SJSA1 (cell line): ENCODE measurements around the gene SLC10A7. TPM values are rescaled to one million over a fixed set of nuclear protein-coding genes. Genes with fewer than 3 reads are reported as not detected.
A peak's percentile ranks its signal among the peaks of the same experiment; 100 is the strongest.

Experiments used
- DNase-seq, 2 experiments: peaks; one replicate each; pipeline ENCODE4 v3.0.0-alpha.2; 2015 to 2020; ENCODE audit warnings: low spot score in 2 of 2, low read depth in 1 of 2
- H3K27ac ChIP-seq: fragments of 250-450 bp; sonication (Bioruptor Pico); 2 replicates; pipeline ENCODE4 v1.5.1; 2020; ENCODE audit warnings: mild to moderate bottlenecking, moderate library complexity
- H3K27me3 ChIP-seq: fragments of 250-450 bp; sonication (Bioruptor Pico); replicated peaks from 2 replicates; pipeline ENCODE4 v1.5.1; 2020; ENCODE audit warnings: mild to moderate bottlenecking, moderate library complexity
- H3K36me3 ChIP-seq: fragments of 250-450 bp; sonication (Bioruptor Pico); 2 replicates; pipeline ENCODE4 v1.5.1; 2020; ENCODE audit warnings: mild to moderate bottlenecking
- H3K4me1 ChIP-seq: fragments of 250-450 bp; sonication (Bioruptor Pico); replicated peaks from 2 replicates; pipeline ENCODE4 v1.6.1; 2021; ENCODE audit warnings: mild to moderate bottlenecking
- H3K4me3 ChIP-seq: fragments of 250-450 bp; sonication (Bioruptor Pico); 2 replicates; pipeline ENCODE4 v1.5.1; 2020; ENCODE audit warnings: mild to moderate bottlenecking
- H3K9me3 ChIP-seq: fragments of 250-450 bp; sonication (Bioruptor Pico); replicated peaks from 2 replicates; pipeline ENCODE4 v1.5.1; 2020; ENCODE audit warnings: mild to moderate bottlenecking
- total RNA-seq: library from RNA; depleted of rRNA; stranded (reverse); fragments of >200 nt; shearing (Covaris generic); gene quantifications from 2 replicates; pipeline ENCODE4 v1.2.3, GENCODE V29; 2014

The SLC10A7 gene
- total RNA-seq, 1 experiment from 2014 or later = 13.8 TPM

DNA sequence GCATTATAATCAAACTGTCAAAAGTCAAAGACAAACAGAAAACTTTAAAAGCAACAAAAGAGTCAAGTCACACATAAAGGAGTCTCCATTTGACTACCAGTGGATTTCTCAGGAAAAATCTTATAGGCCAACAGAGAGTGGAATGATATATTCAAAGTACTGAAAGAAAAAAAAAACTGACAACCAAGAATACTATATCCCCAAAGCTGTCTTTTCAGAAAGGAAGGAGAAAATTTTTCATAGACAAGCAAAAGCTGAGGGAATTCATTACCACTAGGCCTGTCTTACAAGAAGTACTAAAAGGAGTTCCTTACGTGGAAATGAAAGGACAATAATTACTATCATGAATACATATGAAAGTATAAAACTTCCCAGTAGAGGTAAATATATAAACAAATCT, 39.0 kb downstream of the SLC10A7 start:
- H3K27me3 ChIP-seq = no peaks in the 10 kb centered on the region
- no peak for DNase-seq
- no peak overlapping the region for H3K27ac ChIP-seq
- H3K36me3 ChIP-seq = no peaks in the 10 kb centered on the region
- H3K4me1 ChIP-seq = no peaks in the 10 kb centered on the region
- H3K9me3 ChIP-seq = no peaks in the 10 kb centered on the region
- H3K4me3 ChIP-seq = no peak overlapping the region

DNA sequence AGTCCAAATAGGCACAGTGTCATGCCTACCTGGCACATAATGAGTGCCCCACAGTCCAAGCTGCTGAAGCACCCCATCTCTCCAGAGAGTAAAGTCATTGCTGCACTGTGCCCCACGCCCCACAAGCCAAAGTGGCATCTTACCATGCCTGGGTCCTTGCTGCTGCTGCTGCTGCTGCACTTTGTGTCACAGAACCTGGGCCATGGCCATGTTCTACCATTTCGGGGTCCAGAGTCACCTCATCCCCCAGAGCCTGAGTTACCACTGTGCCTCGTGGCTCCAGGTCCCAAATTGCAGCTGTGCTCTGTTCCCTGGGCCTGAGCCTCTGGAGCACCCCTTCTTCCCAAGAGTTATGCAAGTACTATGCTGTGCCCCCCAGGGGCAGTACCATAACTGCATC, 40.5 kb downstream of the SLC10A7 start:
- DNase-seq = no peak
- Histone ChIP-seq H3K27ac (no peak overlapping the region), H3K27me3 (no peaks in the 10 kb centered on the region), H3K36me3 (no peaks in the 10 kb centered on the region), H3K4me1 (no peaks in the 10 kb centered on the region), H3K9me3 (no peaks in the 10 kb centered on the region), H3K4me3 (no peak overlapping the region)

DNA sequence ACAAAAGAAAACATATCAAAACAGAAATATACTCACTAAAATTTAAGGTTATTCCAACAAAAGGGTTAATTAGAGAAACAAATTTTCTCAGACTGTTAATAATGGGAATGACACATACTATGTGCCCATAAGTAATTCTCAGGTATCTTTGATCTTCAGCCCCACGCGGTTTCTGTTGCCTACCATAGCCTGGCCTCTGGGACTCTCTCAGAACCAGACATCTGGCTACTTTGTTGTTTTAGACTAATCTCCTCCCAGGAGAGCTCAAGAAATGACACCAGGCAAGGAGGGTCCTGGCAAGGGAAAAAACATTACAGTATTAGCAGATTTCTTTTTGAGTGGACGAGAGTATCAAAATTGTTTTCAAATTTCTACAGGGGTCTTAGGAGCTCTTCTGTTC, 43.7 kb downstream of the SLC10A7 start:
- H3K27ac ChIP-seq = no peak overlapping the region
- H3K4me3 ChIP-seq = no peak overlapping the region
- no peak for DNase-seq
- H3K27me3 ChIP-seq = no peaks in the 10 kb centered on the region
- no peaks in the 10 kb centered on the region for H3K4me1 ChIP-seq
- no peaks in the 10 kb centered on the region for H3K9me3 ChIP-seq
- H3K36me3 ChIP-seq = no peaks in the 10 kb centered on the region

DNA sequence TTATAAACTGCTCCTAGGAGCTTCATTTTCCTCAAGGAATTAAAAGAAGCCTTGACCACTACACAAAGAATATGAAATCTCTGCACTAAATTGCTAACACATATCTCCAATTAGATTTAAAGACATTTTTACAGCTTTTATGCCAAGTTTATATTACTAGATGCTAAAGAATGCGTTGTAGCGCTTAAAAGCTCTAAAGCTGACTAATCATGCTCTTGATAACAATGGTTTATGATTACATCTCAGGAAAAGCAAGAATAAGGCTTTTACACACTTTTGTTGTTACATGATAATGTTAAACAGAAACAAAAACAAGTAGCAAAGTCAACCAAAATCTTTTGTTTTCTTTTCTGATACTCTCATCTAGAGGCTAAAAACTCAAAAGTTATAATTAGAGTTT, 44.7 kb downstream of the SLC10A7 start:
- H3K4me1 ChIP-seq = no peaks in the 10 kb centered on the region
- H3K9me3 ChIP-seq = no peaks in the 10 kb centered on the region
- H3K36me3 ChIP-seq = no peaks in the 10 kb centered on the region
- no peak overlapping the region for H3K27ac ChIP-seq
- no peak overlapping the region for H3K4me3 ChIP-seq
- DNase-seq = peak in 1 of 2 experiments; percentile 19
- H3K27me3 ChIP-seq = no peaks in the 10 kb centered on the region

DNA sequence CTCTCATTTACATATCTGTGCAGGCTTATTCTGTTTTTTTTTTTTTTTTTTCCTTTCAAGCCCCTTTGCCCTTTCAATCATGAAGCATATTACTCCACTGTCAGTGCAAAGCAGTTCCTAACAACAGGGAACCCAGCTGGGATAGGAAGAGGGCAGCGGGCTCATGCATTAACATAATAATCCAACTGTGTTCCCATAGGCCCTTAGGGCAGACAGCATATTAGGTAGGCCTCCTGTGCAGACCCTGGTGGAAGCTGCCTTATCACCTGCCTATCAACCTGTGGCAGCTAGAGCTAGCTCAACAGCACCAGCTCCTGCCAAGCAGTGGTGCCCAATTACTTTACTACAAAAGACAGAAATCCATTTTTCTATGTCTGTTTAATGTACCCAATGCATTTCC, 49.3 kb downstream of the SLC10A7 start:
- DNase-seq = no peak
- H3K27ac ChIP-seq = no peak overlapping the region
- H3K27me3 ChIP-seq = no peaks in the 10 kb centered on the region
- no peaks in the 10 kb centered on the region for H3K9me3 ChIP-seq
- no peaks in the 10 kb centered on the region for H3K4me1 ChIP-seq
- no peak overlapping the region for H3K4me3 ChIP-seq
- H3K36me3 ChIP-seq = no peaks in the 10 kb centered on the region

DNA sequence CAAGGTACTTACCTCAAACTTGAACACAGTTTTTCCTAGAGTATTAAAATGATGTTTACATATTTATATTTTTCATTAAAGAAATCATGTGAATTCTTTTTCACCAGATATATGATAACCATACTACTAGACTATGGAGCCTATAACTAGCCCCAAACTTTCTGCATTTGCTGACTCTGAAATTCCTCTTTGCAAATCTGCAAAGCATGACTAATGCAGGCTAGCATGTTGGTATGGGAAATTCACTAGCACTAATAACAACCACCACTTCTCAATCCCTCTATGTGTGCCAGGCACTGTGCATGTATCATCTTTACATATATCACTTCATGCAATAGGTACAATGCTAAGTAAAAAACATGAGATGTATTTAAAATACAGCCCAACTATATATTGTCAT, 51.1 kb downstream of the SLC10A7 start:
- no peak overlapping the region for H3K27ac ChIP-seq
- H3K9me3 ChIP-seq = no peaks in the 10 kb centered on the region
- no peaks in the 10 kb centered on the region for H3K4me1 ChIP-seq
- no peak for DNase-seq
- H3K4me3 ChIP-seq = no peak overlapping the region
- H3K27me3 ChIP-seq = no peaks in the 10 kb centered on the region
- no peaks in the 10 kb centered on the region for H3K36me3 ChIP-seq

DNA sequence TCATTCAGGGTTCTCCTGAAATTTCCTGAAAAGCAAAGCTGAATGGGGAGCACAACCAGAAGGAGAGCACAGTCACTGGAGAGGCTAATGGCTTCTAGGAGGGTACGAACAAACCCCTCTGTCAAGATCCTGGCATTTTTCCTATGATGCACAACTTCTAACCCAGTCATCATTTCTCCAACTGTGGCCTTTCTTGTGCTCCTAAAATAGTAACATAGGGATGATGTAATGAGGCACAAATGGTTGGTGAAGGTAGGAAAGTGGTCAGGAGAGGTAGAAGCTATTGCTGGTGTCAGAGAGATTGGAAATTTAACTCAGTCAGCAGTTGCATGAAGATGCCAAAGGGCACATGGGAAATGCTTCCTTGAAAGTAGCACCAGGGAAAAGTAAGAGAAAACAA, 52.7 kb downstream of the SLC10A7 start:
- Histone ChIP-seq H3K4me1 (no peaks in the 10 kb centered on the region), H3K36me3 (no peaks in the 10 kb centered on the region), H3K27ac (no peak overlapping the region), H3K27me3 (no peaks in the 10 kb centered on the region), H3K4me3 (no peak overlapping the region), H3K9me3 (no peaks in the 10 kb centered on the region)
- DNase-seq = no peak

DNA sequence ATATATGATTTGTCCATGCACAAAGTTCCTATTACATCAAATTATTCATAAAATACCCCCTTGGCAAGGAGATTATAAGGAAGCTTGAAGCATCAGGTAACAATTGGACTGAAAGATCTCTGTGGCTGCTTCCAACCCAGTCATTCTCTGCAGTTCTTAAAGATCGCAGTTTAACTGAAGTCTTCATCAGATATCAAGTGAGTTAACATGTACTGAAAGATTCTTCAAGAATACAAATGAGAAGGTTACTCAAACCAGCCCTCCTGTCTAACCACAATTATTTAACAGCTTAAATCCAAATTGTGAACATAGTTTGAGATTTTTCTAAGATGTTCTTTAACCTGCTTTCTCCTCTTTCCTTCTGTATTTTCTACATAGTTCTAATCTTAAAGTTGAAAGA, 56.1 kb downstream of the SLC10A7 start:
- DNase-seq = no peak
- H3K9me3 ChIP-seq = no peaks in the 10 kb centered on the region

DNA sequence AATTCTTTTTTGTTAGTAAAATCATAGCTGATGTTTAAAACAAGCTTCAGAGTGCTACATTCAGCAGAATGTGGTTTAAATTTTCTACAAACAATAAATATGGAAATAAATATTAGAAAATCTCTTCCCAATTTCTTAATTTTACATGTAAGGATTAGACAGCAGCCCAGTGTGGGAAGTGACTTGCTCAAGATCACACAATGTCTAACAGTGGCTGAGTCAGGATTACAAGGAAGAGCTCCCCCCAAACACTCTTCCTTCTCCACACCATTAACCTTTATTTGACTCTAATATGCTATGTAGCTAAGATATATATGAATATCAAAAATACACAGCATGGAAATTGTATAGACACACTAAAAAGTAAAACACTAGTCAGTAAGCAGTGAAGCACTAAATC, 59.5 kb downstream of the SLC10A7 start:
- Histone ChIP-seq H3K4me3 (no peak overlapping the region), H3K4me1 (no peaks in the 10 kb centered on the region), H3K27me3 (no peaks in the 10 kb centered on the region), H3K27ac (no peak overlapping the region), H3K36me3 (0 out of 2 replicates have a peak, but pooled peaks cover 2% of the 10 kb centered on the region), H3K9me3 (no peaks in the 10 kb centered on the region)
- no peak for DNase-seq

More for the DNA sequence above, 56.1 kb downstream of the SLC10A7 start:
- Histone ChIP-seq H3K27ac (no peak overlapping the region), H3K4me3 (no peak overlapping the region), H3K27me3 (no peaks in the 10 kb centered on the region), H3K4me1 (no peaks in the 10 kb centered on the region), H3K36me3 (no peaks in the 10 kb centered on the region)

DNA sequence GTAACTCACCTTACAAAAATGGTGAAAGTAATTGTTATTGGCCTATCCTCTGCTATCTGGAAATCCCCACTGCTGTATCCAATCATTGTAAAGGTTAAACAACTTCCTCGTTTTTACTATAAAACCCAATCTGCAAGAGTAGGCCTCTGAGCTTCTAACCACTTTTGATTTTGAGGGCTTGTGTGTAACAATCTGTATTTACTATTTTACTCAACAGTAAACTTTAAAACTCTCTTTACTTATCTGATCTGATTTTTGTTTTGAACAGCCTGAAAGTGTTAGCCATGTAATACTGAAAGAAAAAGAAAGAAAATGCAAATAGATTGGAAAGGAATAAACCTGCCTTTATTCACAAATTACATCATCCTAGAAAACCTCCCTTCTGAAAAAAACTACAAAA, 63.1 kb downstream of the SLC10A7 start:
- DNase-seq = no peak
- H3K9me3 ChIP-seq = no peaks in the 10 kb centered on the region
- no peaks in the 10 kb centered on the region for H3K27me3 ChIP-seq
- H3K36me3 ChIP-seq = 0 out of 2 replicates have a peak, but pooled peaks cover 2% of the 10 kb centered on the region
- no peak overlapping the region for H3K27ac ChIP-seq
- H3K4me1 ChIP-seq = no peaks in the 10 kb centered on the region
- H3K4me3 ChIP-seq = no peak overlapping the region

DNA sequence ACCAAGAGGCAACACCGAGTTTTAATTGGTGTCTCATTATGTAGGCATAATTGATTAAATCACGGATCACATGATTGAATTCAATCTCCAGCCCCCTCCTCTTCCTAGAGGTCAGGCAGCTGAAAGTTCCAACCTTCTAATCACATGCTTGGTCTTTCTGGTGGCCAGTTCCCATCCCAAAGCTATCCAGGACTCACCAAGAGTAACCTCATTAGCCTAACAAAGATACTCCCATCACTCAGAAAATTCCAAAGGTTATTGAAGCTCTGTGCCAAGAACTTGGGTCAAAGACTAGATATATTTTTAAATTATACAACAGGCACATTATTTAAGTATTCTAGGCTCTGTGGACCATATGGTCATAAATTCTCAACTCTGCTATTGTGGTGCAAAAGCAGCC, 65.1 kb downstream of the SLC10A7 start:
- Histone ChIP-seq H3K9me3 (no peaks in the 10 kb centered on the region), H3K4me3 (no peak overlapping the region), H3K36me3 (0 out of 2 replicates have a peak, but pooled peaks cover 2% of the 10 kb centered on the region), H3K27me3 (no peaks in the 10 kb centered on the region), H3K4me1 (no peaks in the 10 kb centered on the region), H3K27ac (no peak overlapping the region)
- no peak for DNase-seq

DNA sequence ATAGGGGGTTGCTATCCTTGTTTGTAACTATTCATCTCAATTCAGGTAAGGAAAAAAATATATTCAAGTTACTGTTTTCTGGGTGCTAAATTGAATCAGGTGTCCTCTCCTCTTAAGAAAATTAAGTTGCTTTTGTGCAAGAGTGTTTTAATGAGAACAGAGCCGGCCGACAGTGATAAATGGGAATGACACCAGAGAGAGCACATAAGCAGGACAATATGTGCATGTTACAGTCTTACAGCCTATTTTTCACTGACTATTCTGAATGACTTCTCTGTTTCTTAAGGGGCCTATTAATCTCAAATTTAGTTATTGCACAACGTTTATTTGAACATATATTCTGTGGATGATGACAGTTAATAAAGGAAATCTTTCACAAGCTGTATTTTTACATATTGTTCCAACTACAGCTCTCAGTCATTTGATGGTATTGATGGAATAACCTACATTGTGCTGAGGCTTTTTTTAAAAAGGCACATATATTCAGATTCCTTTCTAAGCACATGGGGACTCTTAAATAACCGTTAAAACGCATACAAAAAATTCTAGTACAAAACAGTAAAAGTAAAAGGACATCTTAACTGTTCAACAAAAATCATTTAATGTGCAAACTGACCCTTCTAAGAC, 68.4 kb downstream of the SLC10A7 start:
- no peak for DNase-seq
- no peak overlapping the region for H3K4me3 ChIP-seq

DNA sequence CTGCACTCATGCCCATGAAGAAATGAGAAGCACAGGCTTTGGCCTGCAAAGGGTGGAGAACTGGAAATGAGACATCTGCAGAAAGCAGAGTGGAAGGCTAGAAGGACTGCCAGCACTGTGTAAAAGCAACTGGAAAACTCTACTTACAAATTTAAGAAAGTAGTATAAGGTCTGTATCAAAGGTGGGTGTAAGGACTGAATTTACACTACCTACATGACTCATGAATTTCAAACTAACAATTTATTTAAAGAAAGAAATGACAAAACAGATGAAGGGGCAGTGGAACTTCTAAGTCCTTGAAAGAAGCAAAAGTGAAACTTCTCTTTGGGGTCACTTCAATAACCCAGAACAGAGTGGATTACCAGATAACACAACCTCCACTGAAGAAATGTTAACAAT, 71.2 kb downstream of the SLC10A7 start:
- no peak overlapping the region for H3K27ac ChIP-seq

More for the DNA sequence above, 68.4 kb downstream of the SLC10A7 start:
- Histone ChIP-seq H3K27ac (no peak overlapping the region), H3K27me3 (no peaks in the 10 kb centered on the region), H3K4me1 (no peaks in the 10 kb centered on the region), H3K9me3 (no peaks in the 10 kb centered on the region), H3K36me3 (no peaks in the 10 kb centered on the region)

DNA sequence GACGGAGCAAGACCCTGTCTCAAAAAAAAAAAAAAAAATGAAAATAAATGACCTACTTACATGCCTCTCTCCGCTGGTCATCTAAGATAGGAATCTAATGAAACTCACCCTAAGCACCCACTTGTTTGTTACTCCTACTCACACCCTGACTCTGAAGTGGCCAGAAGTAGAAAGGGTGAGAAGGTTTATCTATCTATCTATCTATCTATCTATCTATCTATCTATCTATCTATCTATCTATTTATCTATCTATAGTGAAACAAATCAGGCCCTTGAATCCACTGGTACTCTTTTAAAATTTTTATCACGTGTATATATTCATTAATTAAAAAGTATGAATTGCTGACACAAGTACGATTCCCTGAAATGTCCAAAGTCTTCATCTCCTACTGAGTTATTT, 75.2 kb downstream of the SLC10A7 start:
- DNase-seq = no peak
- Histone ChIP-seq H3K27me3 (no peaks in the 10 kb centered on the region), H3K9me3 (no peaks in the 10 kb centered on the region), H3K27ac (no peak overlapping the region), H3K4me1 (peaks cover 17% of the 10 kb centered on the region), H3K36me3 (no peaks in the 10 kb centered on the region), H3K4me3 (no peak overlapping the region)

More for the DNA sequence above, 71.2 kb downstream of the SLC10A7 start:
- Histone ChIP-seq H3K9me3 (no peaks in the 10 kb centered on the region), H3K4me3 (no peak overlapping the region), H3K27me3 (no peaks in the 10 kb centered on the region), H3K4me1 (no peaks in the 10 kb centered on the region), H3K36me3 (no peaks in the 10 kb centered on the region)
- no peak for DNase-seq
